ENCODE results near the gene PTPMT1. TPM values are rescaled to one million over a fixed set of nuclear protein-coding genes. Genes with fewer than 3 reads are reported as not detected.

Gene PTPMT1
- total and polyA plus RNA-seq, 2 donors from 2014 or later, result 34.6 to 90.3 TPM

- no peak overlapping the region for H3K4me3 ChIP-seq (ENCODE audit: low read length in 3 of 3)
- H3K27ac ChIP-seq (ENCODE audit: low read depth in 2 of 2, low read length in 2 of 2), result no peak overlapping the region
- intact Hi-C loops (cut with DNase I), result no loop called here
- no peak for DNase-seq
- no peaks in the 10 kb centered on the region for H3K9me3 ChIP-seq (ENCODE audit: control insufficient read depth in 2 of 3, insufficient read depth in 1 of 3, low read length in 3 of 3)
- H3K4me1 ChIP-seq (ENCODE audit: control insufficient read depth in 2 of 3, insufficient read depth in 2 of 3, low read depth in 1 of 3, low read length in 3 of 3), result no peaks in the 10 kb centered on the region
- H3K9ac ChIP-seq (ENCODE audit: low read length in 3 of 3), result no peak overlapping the region
- no peak for TF ChIP-seq CTCF (IDR thresholded peaks at IDR 0.05; ENCODE audit: borderline replicate concordance, extremely low read depth, insufficient read depth)
- no peak for FAIRE-seq
- H3K27me3 ChIP-seq (ENCODE audit: control insufficient read depth, insufficient read depth, low read length), result peaks cover 3% of the 10 kb centered on the region
- no peaks in the 10 kb centered on the region for H3K36me3 ChIP-seq (ENCODE audit: control insufficient read depth in 2 of 3, insufficient read depth in 3 of 3, low read length in 3 of 3)
Measured at GRCh38 chr11:47595029-47595428, 29.6 kb downstream of the PTPMT1 start.

DNA sequence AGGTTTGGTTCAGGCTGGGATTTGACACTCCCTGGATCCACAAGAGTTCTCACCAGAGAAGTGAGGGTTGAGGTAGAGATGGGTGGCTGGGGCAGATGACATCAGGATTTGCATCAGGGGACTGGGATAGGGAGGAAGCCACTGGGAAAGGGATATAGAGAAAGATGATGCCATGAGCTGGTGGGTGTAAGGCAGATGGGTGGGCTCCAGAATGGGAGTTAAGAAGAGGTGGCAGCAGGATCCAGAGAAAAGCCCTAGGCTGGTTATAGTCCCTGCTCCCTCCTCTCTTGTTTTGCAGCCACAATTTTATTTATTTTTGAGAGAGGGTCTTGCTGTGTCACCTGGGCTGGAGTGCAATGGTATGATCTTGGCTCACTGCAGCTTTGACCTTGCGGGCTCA is 30.6 kb downstream of the PTPMT1 start:
- intact Hi-C loops (cut with DNase I), result no loop called here
- Histone ChIP-seq H3K9me3 (ENCODE audit: control insufficient read depth in 2 of 3, insufficient read depth in 1 of 3, low read length in 3 of 3) (no peaks in the 10 kb centered on the region), H3K27me3 (ENCODE audit: control insufficient read depth, insufficient read depth, low read length) (peaks cover 3% of the 10 kb centered on the region), H3K4me1 (ENCODE audit: control insufficient read depth in 2 of 3, insufficient read depth in 2 of 3, low read depth in 1 of 3, low read length in 3 of 3) (no peaks in the 10 kb centered on the region), H3K4me3 (ENCODE audit: low read length in 3 of 3) (no peak overlapping the region), H3K9ac (ENCODE audit: low read length in 3 of 3) (no peak overlapping the region), H3K27ac (ENCODE audit: low read depth in 2 of 2, low read length in 2 of 2) (no peak overlapping the region), H3K36me3 (ENCODE audit: control insufficient read depth in 2 of 3, insufficient read depth in 3 of 3, low read length in 3 of 3) (no peaks in the 10 kb centered on the region)
- TF ChIP-seq CTCF (IDR thresholded peaks at IDR 0.05; ENCODE audit: borderline replicate concordance, extremely low read depth, insufficient read depth), result no peak
- DNase-seq, result no peak
- FAIRE-seq, result no peak

- Histone ChIP-seq H3K9ac (ENCODE audit: low read length in 3 of 3) (no peak overlapping the region), H3K36me3 (ENCODE audit: control insufficient read depth in 2 of 3, insufficient read depth in 3 of 3, low read length in 3 of 3) (no peaks in the 10 kb centered on the region), H3K27ac (ENCODE audit: low read depth in 2 of 2, low read length in 2 of 2) (no peak overlapping the region), H3K27me3 (ENCODE audit: control insufficient read depth, insufficient read depth, low read length) (no peaks in the 10 kb centered on the region), H3K4me3 (ENCODE audit: low read length in 3 of 3) (no peak overlapping the region), H3K9me3 (ENCODE audit: control insufficient read depth in 2 of 3, insufficient read depth in 1 of 3, low read length in 3 of 3) (no peaks in the 10 kb centered on the region), H3K4me1 (ENCODE audit: control insufficient read depth in 2 of 3, insufficient read depth in 2 of 3, low read depth in 1 of 3, low read length in 3 of 3) (no peaks in the 10 kb centered on the region)
- intact Hi-C loops (cut with DNase I), result no loop called here
- DNase-seq, result no peak
- FAIRE-seq, result no peak
- TF ChIP-seq CTCF (IDR thresholded peaks at IDR 0.05; ENCODE audit: borderline replicate concordance, extremely low read depth, insufficient read depth), result no peak
Measured at GRCh38 chr11:47599902-47600301, 34.5 kb downstream of the PTPMT1 start.

DNA sequence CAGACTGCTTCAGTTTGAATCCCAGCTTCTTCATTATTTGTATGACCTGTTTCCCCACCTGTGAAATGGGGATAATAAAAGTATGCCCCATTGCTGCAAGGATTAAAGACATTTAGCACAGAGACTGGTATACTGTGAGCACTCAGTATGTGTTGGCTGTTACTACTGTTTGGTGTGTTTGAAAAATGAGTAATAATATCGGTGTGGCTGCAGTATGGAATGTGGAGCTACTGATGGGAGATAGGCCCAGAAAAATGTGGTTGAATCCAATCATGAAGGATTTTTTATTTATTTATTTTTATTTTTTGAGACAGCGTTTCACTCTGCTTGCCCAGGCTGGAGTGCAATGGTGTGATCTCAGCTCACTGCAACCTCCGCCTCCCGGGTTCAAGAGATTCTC is 37.9 kb downstream of the PTPMT1 start:
- DNase-seq (no peak), FAIRE-seq (no peak)
- no peaks in the 10 kb centered on the region for H3K9me3 ChIP-seq (ENCODE audit: control insufficient read depth in 2 of 3, insufficient read depth in 1 of 3, low read length in 3 of 3)
- no peaks in the 10 kb centered on the region for H3K27me3 ChIP-seq (ENCODE audit: control insufficient read depth, insufficient read depth, low read length)
- intact Hi-C loops (cut with DNase I), result no loop called here
- no peak overlapping the region for H3K4me3 ChIP-seq (ENCODE audit: low read length in 3 of 3)
- H3K4me1 ChIP-seq (ENCODE audit: control insufficient read depth in 2 of 3, insufficient read depth in 2 of 3, low read depth in 1 of 3, low read length in 3 of 3), result no peaks in the 10 kb centered on the region
- no peak overlapping the region for H3K27ac ChIP-seq (ENCODE audit: low read depth in 2 of 2, low read length in 2 of 2)
- no peaks in the 10 kb centered on the region for H3K36me3 ChIP-seq (ENCODE audit: control insufficient read depth in 2 of 3, insufficient read depth in 3 of 3, low read length in 3 of 3)
- no peak overlapping the region for H3K9ac ChIP-seq (ENCODE audit: low read length in 3 of 3)
- TF ChIP-seq CTCF (IDR thresholded peaks at IDR 0.05; ENCODE audit: borderline replicate concordance, extremely low read depth, insufficient read depth), result no peak

Data from kidney (tissue), 14 donors.